Uterus (tissue), 4 donors: Measurements from ENCODE around the gene TTC17. TPM values are rescaled to one million over a fixed set of nuclear protein-coding genes. Genes with fewer than 3 reads are reported as not detected.

Experiments used
- DNase-seq, 2 donors: peaks; one replicate each; pipeline ENCODE4 v3.0.0-alpha.2; 2019 to 2020
- H3K27ac ChIP-seq, 2 donors: fragments of 200-600 bp; sonication (generic); 1 replicate in 1 of 2; 2 replicates in 1 of 2; pipeline ENCODE4 v1.5.1; 2016 to 2018
- H3K27me3 ChIP-seq, 2 donors: fragments of 200-600 bp; sonication (generic); one replicate each; pipeline ENCODE4 v1.5.1; 2018 to 2019; ENCODE audit warnings: control low read depth in 1 of 2
- H3K36me3 ChIP-seq, 2 donors: fragments of 200-600 bp; sonication (generic); one replicate each; pipeline ENCODE4 v1.5.1; 2019; ENCODE audit warnings: control low read depth in 1 of 2
- H3K4me1 ChIP-seq, 2 donors: fragments of 200-600 bp; sonication (generic); one replicate each; pipeline ENCODE4 v1.5.1; 2018 to 2019; ENCODE audit warnings: control low read depth in 1 of 2
- H3K4me3 ChIP-seq, 2 donors: fragments of 200-600 bp; sonication (generic); 1 replicate in 1 of 2; 2 replicates in 1 of 2; pipeline ENCODE4 v1.5.1; 2018 to 2019; ENCODE audit warnings: mild to moderate bottlenecking in 1 of 2
- H3K9me3 ChIP-seq, 2 donors: fragments of 200-600 bp; sonication (generic); one replicate each; pipeline ENCODE4 v1.5.1; 2019; ENCODE audit warnings: control low read depth in 1 of 2
- POLR2A ChIP-seq, 2 donors: fragments of 450-650 bp; IDR thresholded peaks; one replicate each; pipeline ENCODE4 v1.6.1; 2016; ENCODE audit warnings: antibody characterized with exemption in 2 of 2, mild to moderate bottlenecking in 1 of 2, moderate library complexity in 1 of 2
- intact Hi-C: fragments of 100-400 bp; cut with DNase I; formaldehyde crosslinking; loops from one replicate; pipeline ENCODE4 v1.15.1; 2023; ENCODE audit warnings: low total_unique reads
- total RNA-seq, 4 donors: library from RNA; depleted of rRNA in 3 of 4; stranded (reverse); fragments of >200 nt in 3 of 4; gene quantifications; one replicate each; pipeline versions ENCODE4 v1.1.0 to v1.2.4, GENCODE V29; 2014 to 2023
- TF ChIP-seq, protein P1 (sequence below), 4 experiments: fragments of 200-600 bp in 2 of 4; fragments of 450-650 bp in 2 of 4; sonication (generic) in 2 of 4; IDR thresholded peaks; one replicate each; pipeline ENCODE4 v1.5.1; 2016 to 2019; ENCODE audit warnings: antibody characterized with exemption in 4 of 4, mild to moderate bottlenecking in 2 of 4, moderate library complexity in 1 of 4
- donor health status: DM: yes; HTN: yes; CAD: no.

TTC17 gene, protein sequence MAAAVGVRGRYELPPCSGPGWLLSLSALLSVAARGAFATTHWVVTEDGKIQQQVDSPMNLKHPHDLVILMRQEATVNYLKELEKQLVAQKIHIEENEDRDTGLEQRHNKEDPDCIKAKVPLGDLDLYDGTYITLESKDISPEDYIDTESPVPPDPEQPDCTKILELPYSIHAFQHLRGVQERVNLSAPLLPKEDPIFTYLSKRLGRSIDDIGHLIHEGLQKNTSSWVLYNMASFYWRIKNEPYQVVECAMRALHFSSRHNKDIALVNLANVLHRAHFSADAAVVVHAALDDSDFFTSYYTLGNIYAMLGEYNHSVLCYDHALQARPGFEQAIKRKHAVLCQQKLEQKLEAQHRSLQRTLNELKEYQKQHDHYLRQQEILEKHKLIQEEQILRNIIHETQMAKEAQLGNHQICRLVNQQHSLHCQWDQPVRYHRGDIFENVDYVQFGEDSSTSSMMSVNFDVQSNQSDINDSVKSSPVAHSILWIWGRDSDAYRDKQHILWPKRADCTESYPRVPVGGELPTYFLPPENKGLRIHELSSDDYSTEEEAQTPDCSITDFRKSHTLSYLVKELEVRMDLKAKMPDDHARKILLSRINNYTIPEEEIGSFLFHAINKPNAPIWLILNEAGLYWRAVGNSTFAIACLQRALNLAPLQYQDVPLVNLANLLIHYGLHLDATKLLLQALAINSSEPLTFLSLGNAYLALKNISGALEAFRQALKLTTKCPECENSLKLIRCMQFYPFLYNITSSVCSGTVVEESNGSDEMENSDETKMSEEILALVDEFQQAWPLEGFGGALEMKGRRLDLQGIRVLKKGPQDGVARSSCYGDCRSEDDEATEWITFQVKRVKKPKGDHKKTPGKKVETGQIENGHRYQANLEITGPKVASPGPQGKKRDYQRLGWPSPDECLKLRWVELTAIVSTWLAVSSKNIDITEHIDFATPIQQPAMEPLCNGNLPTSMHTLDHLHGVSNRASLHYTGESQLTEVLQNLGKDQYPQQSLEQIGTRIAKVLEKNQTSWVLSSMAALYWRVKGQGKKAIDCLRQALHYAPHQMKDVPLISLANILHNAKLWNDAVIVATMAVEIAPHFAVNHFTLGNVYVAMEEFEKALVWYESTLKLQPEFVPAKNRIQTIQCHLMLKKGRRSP
- total RNA-seq, result 100 to 1,000 TPM in 3 of 4 donors, 10 to 100 TPM in 1; 94.7 to 182 (median 126) TPM

GRCh38 chr11:43358801-43359421, at the start of gene TTC17:
Gene TTC17, plus strand, starts transcription at chr11:43358920. Its CDS starts 35 bp downstream, at chr11:43358955.
- DNase-seq, result peak; percentile 92
- Histone ChIP-seq H3K27me3 (no peaks in the 10 kb centered on the region), H3K4me1 (peaks cover 6 to 7% of the 10 kb centered on the region in 2 donors), H3K27ac (peak within 1 kb of the TSS; percentile 77 to 87), H3K36me3 (no peaks in the 10 kb centered on the region), H3K9me3 (no peaks in the 10 kb centered on the region), H3K4me3 (peak within 1 kb of the TSS; percentile 75 to 99)
- TF ChIP-seq POLR2A (IDR thresholded peaks at IDR 0.05), result peak; percentile 43 to 83
- TF ChIP-seq, protein P1, sequence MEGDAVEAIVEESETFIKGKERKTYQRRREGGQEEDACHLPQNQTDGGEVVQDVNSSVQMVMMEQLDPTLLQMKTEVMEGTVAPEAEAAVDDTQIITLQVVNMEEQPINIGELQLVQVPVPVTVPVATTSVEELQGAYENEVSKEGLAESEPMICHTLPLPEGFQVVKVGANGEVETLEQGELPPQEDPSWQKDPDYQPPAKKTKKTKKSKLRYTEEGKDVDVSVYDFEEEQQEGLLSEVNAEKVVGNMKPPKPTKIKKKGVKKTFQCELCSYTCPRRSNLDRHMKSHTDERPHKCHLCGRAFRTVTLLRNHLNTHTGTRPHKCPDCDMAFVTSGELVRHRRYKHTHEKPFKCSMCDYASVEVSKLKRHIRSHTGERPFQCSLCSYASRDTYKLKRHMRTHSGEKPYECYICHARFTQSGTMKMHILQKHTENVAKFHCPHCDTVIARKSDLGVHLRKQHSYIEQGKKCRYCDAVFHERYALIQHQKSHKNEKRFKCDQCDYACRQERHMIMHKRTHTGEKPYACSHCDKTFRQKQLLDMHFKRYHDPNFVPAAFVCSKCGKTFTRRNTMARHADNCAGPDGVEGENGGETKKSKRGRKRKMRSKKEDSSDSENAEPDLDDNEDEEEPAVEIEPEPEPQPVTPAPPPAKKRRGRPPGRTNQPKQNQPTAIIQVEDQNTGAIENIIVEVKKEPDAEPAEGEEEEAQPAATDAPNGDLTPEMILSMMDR (IDR thresholded peaks at IDR 0.05), result peak in 2 of 4 experiments; percentile 9 to 30
- intact Hi-C loops, result no loop called here

- intact Hi-C loops, result no loop called here
- peak within 1 kb of the TSS; percentile 70 to 72 for H3K27ac ChIP-seq
- TF ChIP-seq, protein P1 (IDR thresholded peaks at IDR 0.05), result peak; percentile 80 to 94 (median 84)
- TF ChIP-seq POLR2A (IDR thresholded peaks at IDR 0.05), result peak; percentile 12 to 60
- DNase-seq, result peak; percentile 84 to 88
- peaks cover 4 to 11% of the 10 kb centered on the region in 2 donors for H3K4me1 ChIP-seq
- H3K9me3 ChIP-seq, result no peaks in the 10 kb centered on the region
- H3K4me3 ChIP-seq, result peak within 1 kb of the TSS; percentile 55 to 69
- H3K36me3 ChIP-seq, result no peaks in the 10 kb centered on the region
- H3K27me3 ChIP-seq, result no peaks in the 10 kb centered on the region
Measured at GRCh38 chr11:43311791-43312607, 46.7 kb upstream of the TTC17 start, which contains the start of gene API5. Gene API5, plus strand, starts transcription at chr11:43311996. Its CDS starts 132 bp downstream, at chr11:43312128.

- TF ChIP-seq POLR2A (IDR thresholded peaks at IDR 0.05), result no peak
- TF ChIP-seq, protein P1 (IDR thresholded peaks at IDR 0.05), result no peak
- Histone ChIP-seq H3K27me3 (no peaks in the 10 kb centered on the region), H3K4me3 (no peak overlapping the region), H3K9me3 (no peaks in the 10 kb centered on the region), H3K36me3 (no peaks in the 10 kb centered on the region), H3K4me1 (peaks cover 4 to 11% of the 10 kb centered on the region in 2 donors), H3K27ac (no peak overlapping the region)
- intact Hi-C loops, result no loop called here
- no peak for DNase-seq
Measured at GRCh38 chr11:43315966-43316365, 42.8 kb upstream of the TTC17 start.

- Histone ChIP-seq H3K27ac (no peak overlapping the region), H3K27me3 (no peaks in the 10 kb centered on the region), H3K4me3 (no peak overlapping the region), H3K4me1 (peaks cover 4 to 11% of the 10 kb centered on the region in 2 donors), H3K36me3 (no peaks in the 10 kb centered on the region), H3K9me3 (no peaks in the 10 kb centered on the region)
- TF ChIP-seq, protein P1 (IDR thresholded peaks at IDR 0.05), result no peak
- TF ChIP-seq POLR2A (IDR thresholded peaks at IDR 0.05), result no peak
- no peak for DNase-seq
- intact Hi-C loops, result no loop called here
Measured at GRCh38 chr11:43316451-43316850, 42.3 kb upstream of the TTC17 start.
